B cell (primary cell): Measurements from ENCODE around the gene TOM1L2.

Experiments
- CTCF ChIP-seq: fragments of 200-600 bp; IDR thresholded peaks from one replicate; pipeline ENCODE4 v1.8.0; 2022; ENCODE audit warnings: antibody characterized with exemption, mild to moderate bottlenecking
- EZH2 ChIP-seq: IDR thresholded peaks from 2 replicates; pipeline ENCODE4 v1.6.1; 2012; ENCODE audit warnings: borderline replicate concordance, low read depth, mild to moderate bottlenecking, moderate library complexity, low read length; ENCODE audit not compliant: insufficient read depth, poor library complexity, severe bottlenecking

- TF ChIP-seq CTCF (no peak), EZH2 (no peak)
Measured at GRCh38 chr17:17824783-17825614, 147.2 kb downstream of the TOM1L2 start.
